Suprapubic skin (tissue), 3 donors: ENCODE measurements around the gene NCL.

ENCODE experiments used
- CTCF ChIP-seq, 2 donors: fragments of 200-600 bp in 1 of 2; fragments of 450-650 bp in 1 of 2; sonication (generic) in 1 of 2; IDR thresholded peaks; one replicate each; pipeline ENCODE4 v1.5.1; 2016 to 2019; ENCODE audit warnings: antibody characterized with exemption in 2 of 2, mild to moderate bottlenecking in 1 of 2, moderate library complexity in 1 of 2
- POLR2A ChIP-seq, 2 donors: fragments of 450-650 bp; IDR thresholded peaks; one replicate each; pipeline ENCODE4 v1.6.1; 2017; ENCODE audit warnings: antibody characterized with exemption in 2 of 2, mild to moderate bottlenecking in 2 of 2, moderate library complexity in 2 of 2

- no peak for TF ChIP-seq POLR2A (IDR thresholded peaks at IDR 0.05)
- TF ChIP-seq CTCF (IDR thresholded peaks at IDR 0.05) = no peak
Observed at GRCh38 chr2:231502596-231502995, 38.3 kb upstream of the NCL start.
